ENCODE measurements around the gene TMEM59L.
"Not testable (repeated sequence)": the region's sequence is repeated elsewhere in the genome, so short reads cannot be mapped to it uniquely, and the experiment has no call there.

TMEM59L gene

GRCh38 chr19:18594096-18594823 lies 18.4 kb upstream of the TMEM59L start:
- DNase-seq (ENCODE audit: low spot score): peak; percentile 93

- DNase-seq (ENCODE audit: low spot score): no peak
Measured at GRCh38 chr19:18594824-18595373, 17.8 kb upstream of the TMEM59L start.

GRCh38 chr19:18595475-18595874 lies 17.2 kb upstream of the TMEM59L start:
- DNase-seq (ENCODE audit: low spot score): no peak

GRCh38 chr19:18596752-18597157 lies 15.9 kb upstream of the TMEM59L start:
- DNase-seq (ENCODE audit: low spot score): no peak

GRCh38 chr19:18597809-18598660 lies 14.6 kb upstream of the TMEM59L start:
- no peak for DNase-seq (ENCODE audit: low spot score)

GRCh38 chr19:18599485-18599884 lies 13.2 kb upstream of the TMEM59L start:
- no peak for DNase-seq (ENCODE audit: low spot score)

GRCh38 chr19:18600692-18601397 lies 11.8 kb upstream of the TMEM59L start:
- DNase-seq (ENCODE audit: low spot score): not testable (repeated sequence)

- no peak for DNase-seq (ENCODE audit: low spot score)
Measured at GRCh38 chr19:18601875-18602274, 10.8 kb upstream of the TMEM59L start.

- no peak for DNase-seq (ENCODE audit: low spot score)
Measured at GRCh38 chr19:18603255-18603957, 9.3 kb upstream of the TMEM59L start.

GRCh38 chr19:18603958-18604819 lies 8.5 kb upstream of the TMEM59L start:
- no peak for DNase-seq (ENCODE audit: low spot score)

GRCh38 chr19:18604820-18605159 lies 7.9 kb upstream of the TMEM59L start:
- no peak for DNase-seq (ENCODE audit: low spot score)

- DNase-seq (ENCODE audit: low spot score): no peak
Measured at GRCh38 chr19:18605196-18605545, 7.5 kb upstream of the TMEM59L start.

- no peak for DNase-seq (ENCODE audit: low spot score)
Measured at GRCh38 chr19:18605546-18606280, 7.0 kb upstream of the TMEM59L start.

- DNase-seq (ENCODE audit: low spot score): no peak
Measured at GRCh38 chr19:18606281-18607225, 6.1 kb upstream of the TMEM59L start, which contains the start of gene CRLF1. Gene CRLF1, minus strand, starts transcription at chr19:18606799. Its CDS starts 143 bp downstream, at chr19:18606656.

GRCh38 chr19:18607226-18608101 lies 5.2 kb upstream of the TMEM59L start:
- DNase-seq (ENCODE audit: low spot score): no peak

- DNase-seq (ENCODE audit: low spot score): no peak
Measured at GRCh38 chr19:18608102-18608804, 4.4 kb upstream of the TMEM59L start.

Data from germinal center (tissue), 1 donor.